ENCODE measurements around the gene C8G.

- no peak for TF ChIP-seq SMC3 (conservative IDR thresholded peaks at IDR 0.05; ENCODE audit: poor library complexity)
- TF ChIP-seq RAD21 (conservative IDR thresholded peaks at IDR 0.05), result no peak
- TF ChIP-seq, protein P1, sequence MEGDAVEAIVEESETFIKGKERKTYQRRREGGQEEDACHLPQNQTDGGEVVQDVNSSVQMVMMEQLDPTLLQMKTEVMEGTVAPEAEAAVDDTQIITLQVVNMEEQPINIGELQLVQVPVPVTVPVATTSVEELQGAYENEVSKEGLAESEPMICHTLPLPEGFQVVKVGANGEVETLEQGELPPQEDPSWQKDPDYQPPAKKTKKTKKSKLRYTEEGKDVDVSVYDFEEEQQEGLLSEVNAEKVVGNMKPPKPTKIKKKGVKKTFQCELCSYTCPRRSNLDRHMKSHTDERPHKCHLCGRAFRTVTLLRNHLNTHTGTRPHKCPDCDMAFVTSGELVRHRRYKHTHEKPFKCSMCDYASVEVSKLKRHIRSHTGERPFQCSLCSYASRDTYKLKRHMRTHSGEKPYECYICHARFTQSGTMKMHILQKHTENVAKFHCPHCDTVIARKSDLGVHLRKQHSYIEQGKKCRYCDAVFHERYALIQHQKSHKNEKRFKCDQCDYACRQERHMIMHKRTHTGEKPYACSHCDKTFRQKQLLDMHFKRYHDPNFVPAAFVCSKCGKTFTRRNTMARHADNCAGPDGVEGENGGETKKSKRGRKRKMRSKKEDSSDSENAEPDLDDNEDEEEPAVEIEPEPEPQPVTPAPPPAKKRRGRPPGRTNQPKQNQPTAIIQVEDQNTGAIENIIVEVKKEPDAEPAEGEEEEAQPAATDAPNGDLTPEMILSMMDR (IDR thresholded peaks at IDR 0.05; ENCODE audit: poor library complexity, severe bottlenecking), result no peak
- TF ChIP-seq EP300 (conservative IDR thresholded peaks at IDR 0.05; ENCODE audit: poor library complexity, severe bottlenecking), result no peak
- no peak for TF ChIP-seq REST (IDR thresholded peaks at IDR 0.05; ENCODE audit: borderline replicate concordance)
- no peak for TF ChIP-seq EZH2 (IDR thresholded peaks at IDR 0.05; ENCODE audit: borderline replicate concordance, insufficient read depth, low read length, poor library complexity, severe bottlenecking)
- TF ChIP-seq POLR2AphosphoS5 (IDR thresholded peaks at IDR 0.05), result no peak
Observed at GRCh38 chr9:136995772-136996311, 50.8 kb downstream of the C8G start.
